Kidney (tissue), 14 donors: ENCODE measurements around the gene CBFA2T3. TPM values are rescaled to one million over a fixed set of nuclear protein-coding genes. Genes with fewer than 3 reads are reported as not detected.

Experiments used
- DNase-seq, 5 donors: peaks; one replicate each; pipeline ENCODE4 v3.0.0-alpha.2; 2013 to 2020
- FAIRE-seq: peaks from 2 replicates; lab custom pipeline; 2012; peaks lifted over from hg19 to GRCh38; lab: Jason Lieb, UNC
- H3K27ac ChIP-seq, 2 donors: one replicate each; pipeline ENCODE4 v1.7.0; 2013; ENCODE audit warnings: low read depth in 2 of 2, low read length in 2 of 2, inconsistent platforms in 1 of 2
- H3K27me3 ChIP-seq: one replicate; pipeline ENCODE4 v1.7.1; 2013; ENCODE audit warnings: low read length, inconsistent platforms; ENCODE audit not compliant: control insufficient read depth, insufficient read depth
- H3K36me3 ChIP-seq, 3 donors: one replicate each; pipeline versions ENCODE4 v1.7.0 to v1.7.1; 2013; ENCODE audit warnings: low read length in 3 of 3, control low read depth in 1 of 3, inconsistent platforms in 1 of 3; ENCODE audit not compliant: insufficient read depth in 3 of 3, control insufficient read depth in 2 of 3
- H3K4me1 ChIP-seq, 3 donors: one replicate each; pipeline versions ENCODE4 v1.7.0 to v1.7.1; 2013; ENCODE audit warnings: low read length in 3 of 3, inconsistent platforms in 1 of 3, low read depth in 1 of 3; ENCODE audit not compliant: control insufficient read depth in 2 of 3, insufficient read depth in 2 of 3
- H3K4me3 ChIP-seq, 3 donors: one replicate each; pipeline versions ENCODE4 v1.7.0 to v1.8.1; 2013; ENCODE audit warnings: low read length in 3 of 3, control low read depth in 1 of 3, inconsistent platforms in 1 of 3
- H3K9ac ChIP-seq, 3 donors: one replicate each; pipeline versions ENCODE4 v1.7.0 to v1.7.1; 2013; ENCODE audit warnings: low read length in 3 of 3, control low read depth in 1 of 3, inconsistent platforms in 1 of 3
- H3K9me3 ChIP-seq, 3 donors: one replicate each; pipeline versions ENCODE4 v1.7.0 to v1.7.1; 2013; ENCODE audit warnings: low read length in 3 of 3, control low read depth in 1 of 3, inconsistent platforms in 1 of 3; ENCODE audit not compliant: control insufficient read depth in 2 of 3, insufficient read depth in 1 of 3
- CTCF ChIP-seq: IDR thresholded peaks from 3 replicates; pipeline ENCODE4 v1.5.1; 2012; ENCODE audit warnings: mild to moderate bottlenecking, moderate library complexity, borderline replicate concordance; ENCODE audit not compliant: insufficient read depth; ENCODE audit errors: extremely low read depth
- intact Hi-C: fragments of 100-400 bp; cut with DNase I; formaldehyde crosslinking; loops from one replicate; pipeline ENCODE4 v1.11.1; 2022
- polyA plus RNA-seq: library from polyadenylated mRNA; stranded (reverse); fragments of 350-450 nt; fragmentation: Illumina TruSeq; extraction: RNeasy Lipid Tissue Mini Kit (QIAGEN cat#74804); gene quantifications from one replicate; pipeline ENCODE4 v1.2.3, GENCODE V29; 2014; ENCODE audit warnings: low read depth, low replicate concordance; ENCODE audit not compliant: insufficient read depth
- total RNA-seq: library from RNA; stranded (reverse); fragmentation: NEBNext Ultra II Directional; extraction: Animal tissue kit (Norgen Biotek cat#: 25700); gene quantifications from one replicate; pipeline ENCODE4 v1.2.1, GENCODE V29; 2021
- donor health status: control.
- donor health status: control.
- donor health status: control.
- donor health status: control.
- donor health status: control.
- donor health status: DM: yes; HTN: yes; CAD: no.
- donor health status: Normal renal cell carcinoma (clear cell type).

Gene CBFA2T3
- total and polyA plus RNA-seq, 2 donors from 2014 or later = 0.75 to 8.0 TPM

- no peak for TF ChIP-seq CTCF
- FAIRE-seq (no peak), DNase-seq (no peak)
- H3K4me1 ChIP-seq = no peaks in the 10 kb centered on the region
- no peak overlapping the region for H3K27ac ChIP-seq
- no peaks in the 10 kb centered on the region for H3K27me3 ChIP-seq
- H3K9ac ChIP-seq = no peak overlapping the region
- no peak overlapping the region for H3K4me3 ChIP-seq
- H3K36me3 ChIP-seq = no peaks in the 10 kb centered on the region
- peaks cover 0 to 11% (median 2%) of the 10 kb centered on the region in 3 donors for H3K9me3 ChIP-seq
- intact Hi-C loops = no loop called here
These were observed 47.6 kb upstream of the CBFA2T3 start for GRCh38 chr16:89024546-89025060.

- DNase-seq (peak in 1 of 5 donors; percentile 57), FAIRE-seq (no peak)
- no peak for TF ChIP-seq CTCF
- Histone ChIP-seq H3K4me1 (no peaks in the 10 kb centered on the region), H3K27me3 (no peaks in the 10 kb centered on the region), H3K36me3 (no peaks in the 10 kb centered on the region), H3K9me3 (peaks cover 0 to 11% (median 2%) of the 10 kb centered on the region in 3 donors), H3K4me3 (no peak overlapping the region), H3K27ac (no peak overlapping the region), H3K9ac (no peak overlapping the region)
- intact Hi-C loops = no loop called here
These were observed 46.9 kb upstream of the CBFA2T3 start for GRCh38 chr16:89023621-89024511.

- intact Hi-C loops = no loop called here
- Histone ChIP-seq H3K9ac (no peak overlapping the region), H3K27ac (no peak overlapping the region), H3K9me3 (peaks cover 0 to 11% (median 2%) of the 10 kb centered on the region in 3 donors), H3K4me3 (no peak overlapping the region), H3K4me1 (no peaks in the 10 kb centered on the region), H3K27me3 (no peaks in the 10 kb centered on the region), H3K36me3 (no peaks in the 10 kb centered on the region)
- TF ChIP-seq CTCF = no peak
- FAIRE-seq (no peak), DNase-seq (peak in 1 of 5 donors; percentile 45)
These were observed 46.1 kb upstream of the CBFA2T3 start for GRCh38 chr16:89023151-89023551.
